GM18502 (cell line): ENCODE data around the gene RAB3C.

Experiments used
- ATAC-seq: cut with Tn5 transposase; IDR thresholded peaks from one replicate; pipeline ENCODE4 v1.9.1; 2021; ENCODE audit warnings: mild to moderate bottlenecking; ENCODE audit not compliant: unreplicated experiment, poor library complexity

The RAB3C gene

GRCh38 chr5:58902305-58902704, 319.4 kb downstream of the RAB3C start:
- ATAC-seq, result no peak

- no peak for ATAC-seq
Measured at GRCh38 chr5:58902765-58903164, 319.9 kb downstream of the RAB3C start.

- no peak for ATAC-seq
Measured at GRCh38 chr5:58904737-58905136, 321.9 kb downstream of the RAB3C start.

- ATAC-seq, result no peak
Measured at GRCh38 chr5:58905944-58906343, 323.1 kb downstream of the RAB3C start.
